ENCODE measurements around the gene TNPO3.

Gene TNPO3

GRCh38 chr7:128928159-128928813 is 126.6 kb downstream of the TNPO3 start:
- TF ChIP-seq CTCF (conservative IDR thresholded peaks at IDR 0.05), result no peak
- no peak overlapping the region for H3K27ac ChIP-seq

DNA sequence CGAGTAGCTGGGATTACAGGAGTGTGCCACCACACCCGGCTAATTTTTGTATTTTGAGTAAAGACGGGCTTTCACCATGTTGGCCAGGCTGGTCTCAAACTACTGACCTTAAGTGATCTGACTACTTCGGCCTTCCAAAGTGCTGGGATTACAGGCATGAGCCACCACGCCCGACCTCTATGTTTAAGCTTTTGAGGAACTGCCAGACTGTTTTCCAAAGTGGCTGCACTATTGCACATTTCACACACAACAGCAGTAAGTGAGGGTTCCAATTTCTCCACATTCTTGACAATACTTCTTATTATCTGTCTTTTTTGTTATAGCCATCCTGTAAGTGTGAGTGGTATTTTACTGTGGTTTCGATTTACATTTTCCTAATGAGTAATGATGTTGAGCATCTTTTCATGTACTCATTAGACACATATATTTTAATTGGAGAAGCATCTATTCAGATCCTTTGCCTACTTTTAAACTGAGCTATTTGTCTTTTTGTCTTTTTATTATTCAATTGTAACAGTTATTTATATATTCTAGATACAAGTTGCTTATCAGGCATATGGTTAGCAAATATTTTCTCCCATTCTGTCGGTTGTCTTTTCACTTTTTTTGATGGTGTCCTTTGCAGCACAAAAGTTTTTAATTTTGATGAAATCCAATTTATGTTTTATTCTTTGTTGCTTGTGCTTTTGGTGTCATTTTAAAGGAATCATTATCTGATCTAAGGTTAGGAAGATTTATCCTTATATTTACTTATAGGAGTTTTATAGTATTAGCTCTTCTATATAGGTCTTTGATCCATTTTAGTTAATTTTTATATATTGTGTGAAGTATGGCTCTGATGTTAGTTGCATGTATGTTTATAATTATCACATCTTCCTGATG is 130.0 kb downstream of the TNPO3 start:
- no peak overlapping the region for H3K27ac ChIP-seq
- no peak for TF ChIP-seq CTCF (conservative IDR thresholded peaks at IDR 0.05)

GRCh38 chr7:128923411-128923800 is 131.5 kb downstream of the TNPO3 start:
- no peak overlapping the region for H3K27ac ChIP-seq
- no peak for TF ChIP-seq CTCF (conservative IDR thresholded peaks at IDR 0.05)

DNA sequence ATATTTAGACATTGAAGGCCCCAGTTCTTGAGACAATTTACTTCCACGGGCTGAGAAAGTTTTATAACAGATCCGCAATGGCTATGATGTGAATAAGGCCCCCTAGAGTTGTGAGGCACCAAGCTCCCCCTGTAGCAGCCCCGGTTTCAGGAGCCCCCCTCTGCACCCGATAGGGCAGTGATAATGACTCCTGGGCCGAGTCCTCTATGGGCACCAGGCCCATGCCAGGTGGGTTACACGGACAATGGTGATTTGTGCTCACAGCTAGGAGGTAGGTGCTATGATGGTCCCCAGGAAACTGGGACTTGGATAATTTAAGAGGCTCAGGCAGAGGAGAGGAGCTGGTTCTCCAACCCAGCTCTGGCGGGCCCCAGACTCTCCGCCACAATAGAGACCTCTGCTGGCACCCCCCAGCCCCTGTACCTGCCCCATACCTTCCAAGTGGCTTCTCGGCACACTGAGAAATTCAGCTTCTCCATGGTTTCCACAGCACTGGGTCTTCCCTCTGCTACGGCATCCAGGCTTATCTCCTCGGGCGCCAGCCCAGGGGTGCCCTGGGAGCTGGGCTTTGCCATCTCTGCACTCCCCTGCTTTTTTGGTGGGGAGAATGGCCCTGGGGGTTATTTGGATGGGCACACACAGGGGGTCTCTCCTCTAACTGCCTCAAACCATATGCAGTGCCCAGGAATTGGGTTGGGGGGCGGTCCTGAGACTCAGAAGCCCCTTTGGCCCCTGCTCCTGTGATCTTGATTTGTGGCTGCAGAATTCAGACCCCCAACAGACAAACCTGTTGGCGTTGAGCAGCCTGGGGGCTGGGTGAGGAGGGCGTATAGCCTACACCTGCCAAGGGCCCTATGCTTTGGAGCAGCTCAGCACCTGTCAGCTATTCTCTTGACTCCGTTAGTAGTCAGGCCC is 132.2 kb downstream of the TNPO3 start:
- TF ChIP-seq CTCF (conservative IDR thresholded peaks at IDR 0.05), result no peak
- no peak overlapping the region for H3K27ac ChIP-seq

- no peak for TF ChIP-seq CTCF (conservative IDR thresholded peaks at IDR 0.05)
- H3K27ac ChIP-seq, result no peak overlapping the region
Measured at GRCh38 chr7:128921866-128922440, 133.0 kb downstream of the TNPO3 start.

DNA sequence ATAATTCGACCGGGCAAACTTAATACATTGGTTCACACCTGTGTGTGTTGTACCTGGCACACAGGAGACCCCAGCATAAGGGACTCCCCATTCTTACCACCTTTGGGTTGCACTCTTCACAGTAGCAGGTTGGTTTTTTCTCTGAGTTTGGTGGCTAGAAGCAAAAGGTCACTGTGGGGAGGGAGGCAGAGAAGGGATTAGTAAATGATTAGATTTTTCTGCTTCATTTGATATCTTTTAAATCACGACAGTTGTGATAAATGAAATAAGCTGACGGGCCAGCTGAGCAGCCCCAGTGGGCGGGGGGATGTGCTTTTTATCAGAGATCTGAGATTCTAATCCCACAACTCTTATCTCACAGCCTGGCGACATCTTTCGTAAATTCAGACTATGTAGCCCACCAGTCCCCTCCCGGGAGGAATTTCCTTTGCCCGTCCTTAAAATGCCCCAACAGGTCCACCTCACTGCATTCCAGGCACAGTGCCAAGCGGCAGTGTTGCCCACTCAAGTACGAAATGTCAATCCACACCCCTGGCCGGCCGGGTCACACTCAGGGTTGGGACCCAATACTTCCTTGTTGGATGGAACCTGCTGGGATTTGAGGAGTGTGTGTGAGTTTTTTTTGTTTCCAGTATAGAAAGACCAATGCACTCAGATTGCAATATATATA is 133.9 kb downstream of the TNPO3 start:
- TF ChIP-seq CTCF (conservative IDR thresholded peaks at IDR 0.05), result no peak
- no peak overlapping the region for H3K27ac ChIP-seq

Data from VCaP (cell line).